HepG2 (cell line): Measurements from ENCODE around the gene ACSL4. TPM values are rescaled to one million over a fixed set of nuclear protein-coding genes. Genes with fewer than 3 reads are reported as not detected.

ENCODE experiments used
- ATAC-seq: fragments of 200-7000 bp; cut with Tn5 transposase; 3 replicates; pipeline ENCODE4 v1.9.1; 2020; ENCODE audit warnings: mild to moderate bottlenecking, moderate library complexity
- BruUV-seq: library from RNA; stranded (reverse); fragments of 400-500 nt; replicated peaks from 2 replicates; lab custom pipeline; 2021; lab: Mats Ljungman, UMichigan
- CTCF ChIA-PET: fragments of 300-600 bp; formaldehyde crosslinking; extraction: SDS; loops from one replicate; lab custom pipeline; 2021; ENCODE audit warnings: low total read pairs, inconsistent platforms, low intra/inter-chr PET ratio; lab: Yijun Ruan, JAX
- POLR2A ChIA-PET: fragments of 350-600 bp; sonication (Branson Sonifier 250); formaldehyde crosslinking; loops from one replicate; lab custom pipeline; 2020; ENCODE audit warnings: antibody characterized with exemption, inconsistent platforms; lab: Yijun Ruan, JAX
- DNase-seq: peaks from one replicate; pipeline ENCODE4 v3.0.0-alpha.2; 2015; ENCODE audit warnings: low spot score
- FAIRE-seq: peaks from 3 replicates; lab custom pipeline; 2011; peaks lifted over from hg19 to GRCh38; lab: Jason Lieb, UNC
- H2AFZ ChIP-seq: one replicate; pipeline ENCODE4 v1.6.1; 2011; ENCODE audit warnings: low read length, inconsistent platforms
- H3K27ac ChIP-seq: fragments of 300-600 bp; 3 replicates; pipeline ENCODE4 v1.8.0; 2011; ENCODE audit warnings: mixed run types, mild to moderate bottlenecking, mixed read lengths, low read length, inconsistent platforms; ENCODE audit not compliant: insufficient read depth; ENCODE audit errors: extremely low read length
- H3K27me3 ChIP-seq, 2 experiments: fragments of 200-600 bp in 1 of 2; 2 replicates in 1 of 2; 3 replicates in 1 of 2; pipeline versions ENCODE4 v1.6.0 to v1.8.0; 2011; ENCODE audit warnings: low read length in 2 of 2, mild to moderate bottlenecking in 2 of 2, moderate library complexity in 2 of 2, inconsistent platforms in 1 of 2; ENCODE audit not compliant: insufficient read depth in 2 of 2, control insufficient read depth in 1 of 2
- H3K36me3 ChIP-seq, 2 experiments: fragments of 200-600 bp in 1 of 2; replicated peaks in 1 of 2; 2 replicates in 1 of 2; 3 replicates in 1 of 2; pipeline versions ENCODE4 v1.5.1 to v1.8.0; 2011; ENCODE audit warnings: low read length in 2 of 2, inconsistent platforms in 1 of 2; ENCODE audit not compliant: insufficient read depth in 2 of 2, control insufficient read depth in 1 of 2
- H3K4me1 ChIP-seq: 2 replicates; pipeline ENCODE4 v1.5.1; 2012; ENCODE audit warnings: low read length, inconsistent platforms; ENCODE audit not compliant: insufficient read depth
- H3K4me2 ChIP-seq: 2 replicates; pipeline ENCODE4 v1.6.0; 2011; ENCODE audit warnings: low read depth, low read length, inconsistent platforms
- H3K4me3 ChIP-seq, 3 experiments: fragments of 200-600 bp in 1 of 3; sonication (generic), shearing (Covaris generic) in 1 of 3; replicated peaks in 1 of 3; 2 replicates each; pipeline ENCODE4 v1.5.1; 2011 to 2016; ENCODE audit warnings: low read length in 3 of 3, inconsistent platforms in 2 of 3, low read depth in 2 of 3, mild to moderate bottlenecking in 2 of 3, control low read depth in 1 of 3, mixed read lengths in 1 of 3; ENCODE audit not compliant: insufficient read depth in 1 of 3
- H3K79me2 ChIP-seq: one replicate; pipeline ENCODE4 v1.6.1; 2011; ENCODE audit warnings: low read length, inconsistent platforms; ENCODE audit not compliant: insufficient read depth
- H3K9ac ChIP-seq: 2 replicates; pipeline ENCODE4 v1.6.0; 2011; ENCODE audit warnings: mild to moderate bottlenecking, low read depth, low read length, inconsistent platforms; ENCODE audit not compliant: insufficient read depth
- H3K9me3 ChIP-seq: 2 replicates; pipeline ENCODE4 v1.5.1; 2012; ENCODE audit warnings: mild to moderate bottlenecking, low read length
- H4K20me1 ChIP-seq: 2 replicates; pipeline ENCODE4 v1.6.0; 2011; ENCODE audit warnings: inconsistent platforms, mild to moderate bottlenecking, low read length, moderate library complexity; ENCODE audit not compliant: insufficient read depth
- CBFB ChIP-seq: sonication (generic); formaldehyde crosslinking; IDR thresholded peaks from 2 replicates; pipeline ENCODE4 v1.4.0; 2020; ENCODE audit warnings: missing genetic modification reagents
- CREB1 ChIP-seq, 2 experiments: fragments of 450-650 bp in 1 of 2; IDR thresholded peaks; 2 replicates each; pipeline ENCODE4 v1.6.1; 2016 to 2017; ENCODE audit warnings: control low read depth in 1 of 2, mild to moderate bottlenecking in 1 of 2, missing compliant biosample characterization in 1 of 2, missing genetic modification characterization in 1 of 2
- EHMT2 ChIP-seq: fragments of 200-600 bp; sonication (generic); IDR thresholded peaks from 2 replicates; pipeline ENCODE4 v1.7.0; 2017; ENCODE audit warnings: antibody characterized with exemption, low read depth, low read length, borderline replicate concordance
- KLF6 ChIP-seq: IDR thresholded peaks from 2 replicates; pipeline ENCODE4 v1.8.0; 2016; ENCODE audit warnings: missing biosample characterization, missing genetic modification reagents
- NCOA1 ChIP-seq: sonication (generic); formaldehyde crosslinking; IDR thresholded peaks from 2 replicates; pipeline ENCODE4 v1.9.0; 2021; ENCODE audit warnings: missing genetic modification reagents
- NR2C2 ChIP-seq: sonication (generic); formaldehyde crosslinking; IDR thresholded peaks from 2 replicates; pipeline ENCODE4 v1.4.0; 2020; ENCODE audit warnings: missing genetic modification reagents, mild to moderate bottlenecking, moderate library complexity, borderline replicate concordance
- NR2F2 ChIP-seq: IDR thresholded peaks from 2 replicates; pipeline ENCODE4 v1.6.1; 2012; ENCODE audit warnings: low read depth, inconsistent platforms, borderline replicate concordance
- ONECUT2 ChIP-seq: sonication (generic); formaldehyde crosslinking; IDR thresholded peaks from 2 replicates; pipeline ENCODE4 v1.4.0; 2020; ENCODE audit warnings: missing genetic modification reagents
- PCBP2 ChIP-seq: fragments of 200-400 bp; formaldehyde crosslinking; optimal IDR thresholded peaks from 2 replicates; pipeline ENCODE3; 2018; ENCODE audit warnings: low read length, low read depth; ENCODE audit not compliant: poor library complexity, severe bottlenecking
- POLR2AphosphoS5 ChIP-seq: IDR thresholded peaks from 2 replicates; pipeline ENCODE4 v1.6.1; 2012; ENCODE audit warnings: low read depth, low read length
- PPARG ChIP-seq: conservative IDR thresholded peaks from 2 replicates; pipeline ENCODE4 v1.6.1; 2016; ENCODE audit warnings: missing biosample characterization, missing genetic modification reagents
- SOX5 ChIP-seq: IDR thresholded peaks from 2 replicates; pipeline ENCODE4 v1.6.1; 2016; ENCODE audit warnings: borderline replicate concordance
- SOX6 ChIP-seq, 2 experiments: fragments of 450-650 bp in 1 of 2; sonication (generic) in 1 of 2; formaldehyde crosslinking in 1 of 2; IDR thresholded peaks; 2 replicates each; pipeline versions ENCODE4 v1.4.0 to v1.6.1; 2017 to 2020; ENCODE audit warnings: antibody characterized with exemption in 1 of 2, mild to moderate bottlenecking in 1 of 2, missing genetic modification reagents in 1 of 2
- SYNCRIP ChIP-seq: fragments of 200-400 bp; formaldehyde crosslinking; IDR thresholded peaks from 2 replicates; pipeline ENCODE4 v1.6.1; 2018; ENCODE audit warnings: mild to moderate bottlenecking, low read depth, low read length; ENCODE audit not compliant: insufficient read depth
- ZNF33A ChIP-seq: sonication (generic); formaldehyde crosslinking; IDR thresholded peaks from 2 replicates; pipeline ENCODE4 v1.5.1; 2020; ENCODE audit warnings: missing genetic modification reagents, mild to moderate bottlenecking, moderate library complexity, borderline replicate concordance
- ZNF460 ChIP-seq: sonication (generic); formaldehyde crosslinking; IDR thresholded peaks from 2 replicates; pipeline ENCODE4 v1.5.1; 2020; ENCODE audit warnings: missing genetic modification reagents, mild to moderate bottlenecking, borderline replicate concordance
- WGBS: methylation state at CpG from one replicate; pipeline ENCODE4 v1.1.6; 2017; ENCODE audit warnings: low lambda C conversion rate; 5-methylcytosine and 5-hydroxymethylcytosine counted together
- in situ Hi-C: cut with HindIII; loops from 2 replicates; pipeline ENCODE4 v1.10.0; 2017; ENCODE audit warnings: low pct_unique_long_range_greater_than_20kb; ENCODE audit not compliant: extremely low pct_ligation_motif_present
- intact Hi-C: fragments of 100-400 bp; cut with micrococcal nuclease; formaldehyde crosslinking; loops from one replicate; pipeline ENCODE4 v1.10.0; 2022; ENCODE audit not compliant: unreplicated experiment
- polyA plus RNA-seq, 8 experiments: library from polyadenylated mRNA; depleted of rRNA in 3 of 8; stranded (reverse) in 7 of 8; unstranded in 1 of 8; fragments of >200 nt; fragmentation: Illumina TruSeq in 4 of 8; extraction: Trizol in 4 of 8; gene quantifications; 2 replicates each; pipeline versions ENCODE4 v1.2.1 to v1.2.3, GENCODE V29; 2011 to 2016; ENCODE audit warnings: low read depth in 4 of 8, missing spikeins in 1 of 8, mixed read lengths in 1 of 8; ENCODE audit not compliant: insufficient read depth in 1 of 8
- total RNA-seq, 5 experiments: library from RNA; depleted of rRNA; stranded (reverse); fragments of >200 nt; fragmentation: Illumina TruSeq; extraction: Trizol; gene quantifications; 2 replicates each; pipeline ENCODE4 v1.2.3, GENCODE V29; 2016; ENCODE audit warnings: low read depth in 1 of 5
- TF ChIP-seq, protein P1 (sequence below): sonication (generic); formaldehyde crosslinking; conservative IDR thresholded peaks from 2 replicates; pipeline ENCODE4 v1.4.0; 2020; ENCODE audit warnings: missing genetic modification reagents
- TF ChIP-seq, protein P2 (sequence below): sonication (generic); formaldehyde crosslinking; IDR thresholded peaks from 2 replicates; pipeline ENCODE4 v1.9.0; 2021; ENCODE audit warnings: missing genetic modification reagents, borderline replicate concordance

ACSL4 gene
- total and polyA plus RNA-seq, 2 of the 13 experiments (the other 11 are each of a cell fraction or from before 2014, with no cell fraction given) = 207 to 316 TPM

DNA sequence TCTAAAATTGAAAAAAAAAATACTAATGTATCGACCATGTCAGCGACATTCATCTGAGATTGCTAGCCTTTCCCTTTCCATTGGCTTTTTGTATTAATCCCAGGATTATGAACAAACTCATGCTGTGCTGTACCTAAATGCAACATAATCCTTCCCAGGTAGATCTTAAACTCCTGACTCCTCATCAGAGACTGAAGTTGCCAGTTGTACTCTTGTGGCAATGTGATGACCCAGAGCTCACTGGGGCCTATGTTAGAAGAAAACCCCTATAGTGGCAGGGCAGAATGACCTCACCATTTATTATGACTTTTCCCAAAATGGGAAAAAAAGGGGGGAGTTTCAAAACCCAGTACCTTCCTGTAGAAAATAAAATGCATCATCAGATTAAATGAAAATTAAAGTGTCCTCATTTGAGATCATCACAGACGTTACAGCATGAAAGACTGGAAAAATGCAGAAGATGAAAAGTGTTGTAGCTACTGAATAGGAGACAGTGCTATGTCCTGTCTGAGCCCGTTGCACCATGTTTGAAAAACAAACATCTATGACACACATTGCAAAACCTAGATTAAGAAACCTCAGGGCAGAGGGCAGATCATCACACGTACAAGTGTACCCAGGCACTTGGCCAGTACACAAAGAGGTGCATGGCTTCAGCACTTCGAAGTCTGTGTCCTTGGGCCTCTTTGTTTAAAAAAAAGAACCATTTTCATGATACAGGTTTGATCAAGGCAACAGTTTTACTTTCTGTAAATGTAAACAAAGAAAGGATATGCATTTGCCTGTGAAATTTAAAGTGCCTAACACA is 6.8 kb upstream of the ACSL4 start:
- POLR2A ChIA-PET = interaction anchor here (1.1 to 2.6 kb wide), 8 partner anchors 16 to 117 kb away, joined by 3 to 13 read pairs (median 5); no protein-coding TSS in a partner anchor
- DNase-seq (peak; percentile 95), ATAC-seq (peak; percentile 98), FAIRE-seq (peak; percentile 100)
- WGBS = 4% methylated on average over 6 of the region's 6 CpGs
- no peaks in the 10 kb centered on the region for H3K9me3 ChIP-seq
- intact Hi-C loops = loop anchor here (5.0 kb wide), 1 partner anchor 92 kb away; no protein-coding TSS in a partner anchor
- CTCF ChIA-PET = no interaction called here
- TSS peak; percentile 96 for BruUV-seq
- H4K20me1 ChIP-seq = no peaks in the 10 kb centered on the region
- peak overlapping the region in 2 of 3 experiments; percentile 10 to 25; a peak in 2 of 6 replicates for H3K4me3 ChIP-seq
- H3K27me3 ChIP-seq = no peaks in the 10 kb centered on the region
- in situ Hi-C loops = loop anchor here (10.0 kb wide), 3 partner anchors 85 to 145 kb away; no protein-coding TSS in a partner anchor
- H2AFZ ChIP-seq = no peak overlapping the region
- H3K36me3 ChIP-seq = no peaks in the 10 kb centered on the region
- peak overlapping the region; percentile 93 for H3K27ac ChIP-seq
- H3K4me1 ChIP-seq = peaks cover 81% of the 10 kb centered on the region
- H3K79me2 ChIP-seq = peaks cover 18% of the 10 kb centered on the region
- peak overlapping the region; percentile 71 for H3K9ac ChIP-seq
- H3K4me2 ChIP-seq = peak overlapping the region; percentile 79
- peak; percentile 52 for TF ChIP-seq POLR2AphosphoS5
- TF ChIP-seq ZNF460 (CRISPR knock-in tag) = no peak
- TF ChIP-seq SOX6 (IDR thresholded peaks at IDR 0.05) = no peak
- peak; percentile 92 for TF ChIP-seq SOX6 (CRISPR knock-in tag; IDR thresholded peaks at IDR 0.05)
- peak; percentile 77 for TF ChIP-seq NCOA1 (CRISPR knock-in tag)
- TF ChIP-seq CBFB = peak; percentile 78
- TF ChIP-seq NR2F2 = peak; percentile 98
- TF ChIP-seq ONECUT2 (CRISPR knock-in tag) = peak; percentile 62; the same call in 1 of the 2 replicates
- TF ChIP-seq, protein P1, sequence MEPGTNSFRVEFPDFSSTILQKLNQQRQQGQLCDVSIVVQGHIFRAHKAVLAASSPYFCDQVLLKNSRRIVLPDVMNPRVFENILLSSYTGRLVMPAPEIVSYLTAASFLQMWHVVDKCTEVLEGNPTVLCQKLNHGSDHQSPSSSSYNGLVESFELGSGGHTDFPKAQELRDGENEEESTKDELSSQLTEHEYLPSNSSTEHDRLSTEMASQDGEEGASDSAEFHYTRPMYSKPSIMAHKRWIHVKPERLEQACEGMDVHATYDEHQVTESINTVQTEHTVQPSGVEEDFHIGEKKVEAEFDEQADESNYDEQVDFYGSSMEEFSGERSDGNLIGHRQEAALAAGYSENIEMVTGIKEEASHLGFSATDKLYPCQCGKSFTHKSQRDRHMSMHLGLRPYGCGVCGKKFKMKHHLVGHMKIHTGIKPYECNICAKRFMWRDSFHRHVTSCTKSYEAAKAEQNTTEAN (CRISPR knock-in tag) = peak; percentile 48; the same call in 1 of the 2 replicates
- TF ChIP-seq SOX5 (CRISPR knock-in tag) = peak; percentile 90
- no peak for TF ChIP-seq SYNCRIP
- no peak for TF ChIP-seq ZNF33A (CRISPR knock-in tag)
- TF ChIP-seq, protein P2, sequence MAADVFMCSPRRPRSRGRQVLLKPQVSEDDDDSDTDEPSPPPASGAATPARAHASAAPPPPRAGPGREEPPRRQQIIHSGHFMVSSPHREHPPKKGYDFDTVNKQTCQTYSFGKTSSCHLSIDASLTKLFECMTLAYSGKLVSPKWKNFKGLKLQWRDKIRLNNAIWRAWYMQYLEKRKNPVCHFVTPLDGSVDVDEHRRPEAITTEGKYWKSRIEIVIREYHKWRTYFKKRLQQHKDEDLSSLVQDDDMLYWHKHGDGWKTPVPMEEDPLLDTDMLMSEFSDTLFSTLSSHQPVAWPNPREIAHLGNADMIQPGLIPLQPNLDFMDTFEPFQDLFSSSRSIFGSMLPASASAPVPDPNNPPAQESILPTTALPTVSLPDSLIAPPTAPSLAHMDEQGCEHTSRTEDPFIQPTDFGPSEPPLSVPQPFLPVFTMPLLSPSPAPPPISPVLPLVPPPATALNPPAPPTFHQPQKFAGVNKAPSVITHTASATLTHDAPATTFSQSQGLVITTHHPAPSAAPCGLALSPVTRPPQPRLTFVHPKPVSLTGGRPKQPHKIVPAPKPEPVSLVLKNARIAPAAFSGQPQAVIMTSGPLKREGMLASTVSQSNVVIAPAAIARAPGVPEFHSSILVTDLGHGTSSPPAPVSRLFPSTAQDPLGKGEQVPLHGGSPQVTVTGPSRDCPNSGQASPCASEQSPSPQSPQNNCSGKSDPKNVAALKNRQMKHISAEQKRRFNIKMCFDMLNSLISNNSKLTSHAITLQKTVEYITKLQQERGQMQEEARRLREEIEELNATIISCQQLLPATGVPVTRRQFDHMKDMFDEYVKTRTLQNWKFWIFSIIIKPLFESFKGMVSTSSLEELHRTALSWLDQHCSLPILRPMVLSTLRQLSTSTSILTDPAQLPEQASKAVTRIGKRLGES (CRISPR knock-in tag) = no peak
- TF ChIP-seq CREB1 (IDR thresholded peaks at IDR 0.05) = peak; percentile 57
- TF ChIP-seq CREB1 (CRISPR knock-in tag; IDR thresholded peaks at IDR 0.05) = peak; percentile 70
- peak; percentile 75; the same call in 1 of the 2 replicates for TF ChIP-seq NR2C2
- TF ChIP-seq EHMT2 = no peak
- TF ChIP-seq PPARG (CRISPR knock-in tag) = peak; percentile 82
- TF ChIP-seq PCBP2 = no peak
- no peak for TF ChIP-seq KLF6
